Ishikawa (cell line): ENCODE results near the gene RNF187.

Experiments used
- CEBPB ChIP-seq: IDR thresholded peaks from 2 replicates; pipeline ENCODE4 v1.6.1; 2012
- CREB1 ChIP-seq: IDR thresholded peaks from 2 replicates; pipeline ENCODE4 v1.6.1; 2012; ENCODE audit warnings: low read depth
- EGR1 ChIP-seq: IDR thresholded peaks from 2 replicates; pipeline ENCODE4 v1.6.1; 2012
- EP300 ChIP-seq: IDR thresholded peaks from 2 replicates; pipeline ENCODE4 v1.6.1; 2012; ENCODE audit warnings: borderline replicate concordance
- FOXM1 ChIP-seq: IDR thresholded peaks from 2 replicates; pipeline ENCODE4 v1.6.1; 2012; ENCODE audit warnings: low read depth, borderline replicate concordance
- MAX ChIP-seq: IDR thresholded peaks from 2 replicates; pipeline ENCODE4 v1.6.1; 2012
- NFIC ChIP-seq: IDR thresholded peaks from 2 replicates; pipeline ENCODE4 v1.6.1; 2012
- RAD21 ChIP-seq: IDR thresholded peaks from 2 replicates; pipeline ENCODE4 v1.6.1; 2012; ENCODE audit warnings: low read depth
- TAF1 ChIP-seq: IDR thresholded peaks from 2 replicates; pipeline ENCODE4 v1.6.1; 2012; ENCODE audit warnings: low read depth, mild to moderate bottlenecking
- TCF12 ChIP-seq: IDR thresholded peaks from 2 replicates; pipeline ENCODE4 v1.6.1; 2012; ENCODE audit warnings: low read depth
- TEAD4 ChIP-seq: IDR thresholded peaks from 2 replicates; pipeline ENCODE4 v1.6.1; 2012
- YY1 ChIP-seq: IDR thresholded peaks from 2 replicates; pipeline ENCODE4 v1.6.1; 2012; ENCODE audit warnings: low read depth
- TF ChIP-seq, protein P1 (sequence below): IDR thresholded peaks from 2 replicates; pipeline ENCODE4 v1.6.1; 2012; ENCODE audit warnings: low read depth, mild to moderate bottlenecking
- TF ChIP-seq, protein P2 (sequence below): IDR thresholded peaks from 2 replicates; pipeline ENCODE4 v1.6.1; 2012

- TF ChIP-seq TEAD4 (no peak), CEBPB (no peak), EP300 (no peak), MAX (no peak), TAF1 (no peak), YY1 (no peak), TCF12 (no peak), EGR1 (no peak), NFIC (no peak), RAD21 (no peak), FOXM1 (no peak), CREB1 (no peak)
- TF ChIP-seq, protein P1, sequence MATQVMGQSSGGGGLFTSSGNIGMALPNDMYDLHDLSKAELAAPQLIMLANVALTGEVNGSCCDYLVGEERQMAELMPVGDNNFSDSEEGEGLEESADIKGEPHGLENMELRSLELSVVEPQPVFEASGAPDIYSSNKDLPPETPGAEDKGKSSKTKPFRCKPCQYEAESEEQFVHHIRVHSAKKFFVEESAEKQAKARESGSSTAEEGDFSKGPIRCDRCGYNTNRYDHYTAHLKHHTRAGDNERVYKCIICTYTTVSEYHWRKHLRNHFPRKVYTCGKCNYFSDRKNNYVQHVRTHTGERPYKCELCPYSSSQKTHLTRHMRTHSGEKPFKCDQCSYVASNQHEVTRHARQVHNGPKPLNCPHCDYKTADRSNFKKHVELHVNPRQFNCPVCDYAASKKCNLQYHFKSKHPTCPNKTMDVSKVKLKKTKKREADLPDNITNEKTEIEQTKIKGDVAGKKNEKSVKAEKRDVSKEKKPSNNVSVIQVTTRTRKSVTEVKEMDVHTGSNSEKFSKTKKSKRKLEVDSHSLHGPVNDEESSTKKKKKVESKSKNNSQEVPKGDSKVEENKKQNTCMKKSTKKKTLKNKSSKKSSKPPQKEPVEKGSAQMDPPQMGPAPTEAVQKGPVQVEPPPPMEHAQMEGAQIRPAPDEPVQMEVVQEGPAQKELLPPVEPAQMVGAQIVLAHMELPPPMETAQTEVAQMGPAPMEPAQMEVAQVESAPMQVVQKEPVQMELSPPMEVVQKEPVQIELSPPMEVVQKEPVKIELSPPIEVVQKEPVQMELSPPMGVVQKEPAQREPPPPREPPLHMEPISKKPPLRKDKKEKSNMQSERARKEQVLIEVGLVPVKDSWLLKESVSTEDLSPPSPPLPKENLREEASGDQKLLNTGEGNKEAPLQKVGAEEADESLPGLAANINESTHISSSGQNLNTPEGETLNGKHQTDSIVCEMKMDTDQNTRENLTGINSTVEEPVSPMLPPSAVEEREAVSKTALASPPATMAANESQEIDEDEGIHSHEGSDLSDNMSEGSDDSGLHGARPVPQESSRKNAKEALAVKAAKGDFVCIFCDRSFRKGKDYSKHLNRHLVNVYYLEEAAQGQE: no peak
- TF ChIP-seq, protein P2, sequence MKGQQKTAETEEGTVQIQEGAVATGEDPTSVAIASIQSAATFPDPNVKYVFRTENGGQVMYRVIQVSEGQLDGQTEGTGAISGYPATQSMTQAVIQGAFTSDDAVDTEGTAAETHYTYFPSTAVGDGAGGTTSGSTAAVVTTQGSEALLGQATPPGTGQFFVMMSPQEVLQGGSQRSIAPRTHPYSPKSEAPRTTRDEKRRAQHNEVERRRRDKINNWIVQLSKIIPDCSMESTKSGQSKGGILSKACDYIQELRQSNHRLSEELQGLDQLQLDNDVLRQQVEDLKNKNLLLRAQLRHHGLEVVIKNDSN: no peak
Observed at GRCh38 chr1:228469413-228470162, 17.6 kb upstream of the RNF187 start.
